ENCODE measurements around the gene TUSC2.

- TF ChIP-seq CTCF (IDR thresholded peaks at IDR 0.05) = no peak
- no peak for TF ChIP-seq ZFX (IDR thresholded peaks at IDR 0.05; ENCODE audit: borderline replicate concordance)
These were observed 11.6 kb upstream of the TUSC2 start for GRCh38 chr3:50339485-50340146.
